Measurements from ENCODE around the gene CORO2B. TPM values are rescaled to one million over a fixed set of nuclear protein-coding genes. Genes with fewer than 3 reads are reported as not detected.

CORO2B gene, protein sequence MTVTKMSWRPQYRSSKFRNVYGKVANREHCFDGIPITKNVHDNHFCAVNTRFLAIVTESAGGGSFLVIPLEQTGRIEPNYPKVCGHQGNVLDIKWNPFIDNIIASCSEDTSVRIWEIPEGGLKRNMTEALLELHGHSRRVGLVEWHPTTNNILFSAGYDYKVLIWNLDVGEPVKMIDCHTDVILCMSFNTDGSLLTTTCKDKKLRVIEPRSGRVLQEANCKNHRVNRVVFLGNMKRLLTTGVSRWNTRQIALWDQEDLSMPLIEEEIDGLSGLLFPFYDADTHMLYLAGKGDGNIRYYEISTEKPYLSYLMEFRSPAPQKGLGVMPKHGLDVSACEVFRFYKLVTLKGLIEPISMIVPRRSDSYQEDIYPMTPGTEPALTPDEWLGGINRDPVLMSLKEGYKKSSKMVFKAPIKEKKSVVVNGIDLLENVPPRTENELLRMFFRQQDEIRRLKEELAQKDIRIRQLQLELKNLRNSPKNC
- under 1 TPM; 0.07 to 0.19 TPM for total RNA-seq

DNA sequence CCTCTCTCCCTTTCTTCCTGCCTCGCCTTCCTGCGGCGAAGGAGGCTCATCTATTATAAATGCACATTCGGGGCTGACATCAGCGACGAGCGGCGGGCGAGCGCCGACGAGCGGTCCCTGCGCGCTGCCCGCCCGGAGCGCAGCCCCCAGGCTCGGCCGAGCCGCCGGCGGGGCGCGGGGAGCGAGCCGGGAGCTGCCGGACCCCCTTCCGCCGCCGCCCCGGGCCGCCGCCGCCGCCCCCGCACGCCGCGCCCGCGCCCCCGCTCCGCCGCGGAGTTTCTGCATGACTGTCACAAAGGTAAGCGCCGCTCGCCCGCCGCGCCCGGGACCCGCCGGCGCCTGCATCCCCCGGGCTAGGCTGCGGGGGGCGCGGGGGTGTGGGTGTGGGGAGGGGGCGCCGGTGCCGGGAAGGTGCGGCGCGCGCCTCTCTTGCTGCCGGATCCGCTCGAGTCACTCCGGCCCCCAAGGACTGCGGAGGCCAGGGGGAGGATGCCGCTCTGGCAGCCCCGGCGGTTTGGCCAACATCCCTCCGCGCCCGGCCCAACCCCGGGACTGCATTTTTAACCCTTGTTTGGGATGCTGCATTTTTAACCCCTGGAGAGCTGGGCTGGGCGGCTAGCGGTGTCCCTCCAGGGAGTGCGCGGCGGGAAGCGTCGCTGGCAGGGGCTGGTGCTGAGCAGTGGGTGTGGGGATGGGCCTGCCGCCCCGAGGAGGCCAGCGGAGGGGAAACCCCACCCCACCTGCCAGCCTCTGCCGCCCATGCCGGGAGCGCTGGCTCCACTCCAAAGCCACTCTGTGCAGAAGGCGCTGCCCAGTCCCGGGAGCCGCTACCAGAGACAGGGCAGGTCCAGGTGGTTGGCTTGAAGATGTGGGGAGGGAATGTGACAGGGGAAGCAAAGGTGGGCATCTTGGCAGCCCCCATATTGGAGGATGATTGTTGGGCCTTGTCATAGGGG, at the start of gene CORO2B:
CORO2B (plus strand) TSS at position 14 of the 956 bp plus-strand sequence; CDS start at position 284, 270 bp downstream.
- DNase-seq: peak; percentile 38
- Mint-ChIP-seq H3K27ac (no peak within 1 kb of the TSS), H3K9me3 (no peaks in the 10 kb centered on the region), H3K4me3 (peak within 1 kb of the TSS; percentile 50), H3K36me3 (no peaks in the 10 kb centered on the region), H3K4me1 (ENCODE audit: low read depth) (peaks cover 6% of the 10 kb centered on the region), H3K27me3 (peaks cover 44% of the 10 kb centered on the region)
- CTCF ChIA-PET: interaction anchor here (1.2 kb wide), 1 partner anchor 20 kb away, joined by 3 read pairs; no protein-coding TSS in a partner anchor
- intact Hi-C loops (cut with micrococcal nuclease): no loop called here
- POLR2A ChIA-PET: no interaction called here

DNA sequence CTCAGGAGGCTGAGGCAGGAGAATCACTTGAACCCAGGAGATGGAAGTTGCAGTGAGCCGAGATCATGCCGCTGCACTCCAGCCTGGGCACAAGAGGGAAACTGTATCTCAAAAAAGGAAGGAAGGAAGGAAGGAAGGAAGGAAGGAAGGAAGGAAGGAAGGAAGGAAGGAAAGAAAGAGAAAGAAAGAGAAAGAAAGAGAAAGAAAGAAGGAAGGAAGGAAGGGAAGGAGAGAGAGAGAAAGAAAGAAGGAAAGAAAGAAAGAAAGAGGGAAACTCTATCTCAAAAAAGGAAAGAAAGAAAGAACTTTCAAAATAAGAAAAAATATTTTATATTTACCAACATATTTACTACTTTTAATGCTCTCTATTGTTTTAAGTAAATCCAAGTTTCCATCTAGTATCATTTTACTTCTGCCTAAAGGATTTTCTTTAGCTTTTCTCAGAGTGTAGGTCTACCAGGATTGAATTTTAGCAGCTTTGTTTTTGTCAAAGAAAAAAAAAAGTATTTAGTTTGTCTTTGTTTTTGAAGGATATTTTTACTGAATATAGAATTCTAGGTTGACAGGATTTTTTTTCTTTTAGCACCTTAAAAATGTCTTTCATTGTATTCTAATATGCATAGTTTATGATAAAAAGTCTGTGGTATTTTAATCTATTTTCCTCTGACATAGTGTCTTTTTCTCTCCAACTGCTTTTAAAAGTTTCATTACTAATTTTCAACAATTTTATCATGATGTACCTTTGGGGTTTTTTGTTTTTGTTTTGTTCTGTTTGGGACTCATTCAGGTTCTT, 47.2 kb upstream of the CORO2B start:
- peaks cover 19% of the 10 kb centered on the region for H3K27me3 Mint-ChIP-seq
- H3K36me3 Mint-ChIP-seq: peaks cover 4% of the 10 kb centered on the region
- DNase-seq: no peak
- POLR2A ChIA-PET: no interaction called here
- intact Hi-C loops (cut with micrococcal nuclease): no loop called here
- H3K9me3 Mint-ChIP-seq: peaks cover 15% of the 10 kb centered on the region
- H3K4me1 Mint-ChIP-seq (ENCODE audit: low read depth): peaks cover 14% of the 10 kb centered on the region
- CTCF ChIA-PET: interaction anchor here (0.9 kb wide), 1 partner anchor 19 kb away, joined by 3 read pairs; no protein-coding TSS in a partner anchor
- H3K27ac Mint-ChIP-seq: no peak overlapping the region
- H3K4me3 Mint-ChIP-seq: no peak overlapping the region

DNA sequence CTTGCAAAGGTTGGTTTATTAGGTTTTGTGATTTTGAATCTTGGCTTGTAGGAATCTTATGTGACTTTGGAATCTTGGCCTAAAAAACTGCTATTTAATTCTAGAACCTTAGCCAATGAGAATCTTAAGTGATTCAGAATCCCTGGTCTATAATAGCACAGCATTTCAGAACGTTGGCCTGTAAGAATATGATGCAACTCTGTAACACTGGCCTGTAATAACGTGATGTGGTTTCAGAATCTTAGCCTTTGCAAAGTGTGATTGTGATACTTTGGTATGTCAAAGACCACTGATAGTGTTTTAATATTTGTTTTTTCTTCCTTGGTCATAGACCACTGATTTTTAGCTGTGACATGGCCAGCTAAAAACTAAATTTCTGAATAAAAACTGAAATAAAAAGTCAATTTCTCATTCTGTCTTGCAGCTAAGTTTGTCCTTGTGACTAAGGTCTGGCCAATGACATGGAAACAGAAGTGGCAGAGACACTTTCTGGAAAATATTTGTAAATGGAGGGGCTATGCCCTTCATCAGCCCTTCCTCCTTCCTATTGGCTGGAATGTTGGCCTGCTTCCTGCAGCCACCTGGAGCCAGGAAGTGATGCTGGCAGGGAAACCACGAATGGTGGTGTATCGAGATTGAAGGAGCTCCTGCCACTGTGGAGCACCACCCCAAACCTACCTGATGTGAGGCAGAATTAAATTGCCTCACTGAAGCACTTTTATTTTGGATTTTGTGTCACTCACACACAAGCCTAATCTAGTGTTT, 42.3 kb upstream of the CORO2B start:
- DNase-seq: no peak
- POLR2A ChIA-PET: no interaction called here
- Mint-ChIP-seq H3K9me3 (peaks cover 12% of the 10 kb centered on the region), H3K36me3 (peaks cover 4% of the 10 kb centered on the region), H3K4me3 (no peak overlapping the region), H3K27ac (no peak overlapping the region), H3K4me1 (ENCODE audit: low read depth) (no peaks in the 10 kb centered on the region), H3K27me3 (peaks cover 20% of the 10 kb centered on the region)
- CTCF ChIA-PET: interaction anchor here (0.5 kb wide), 1 partner anchor 64 kb away, joined by 4 read pairs; no protein-coding TSS in a partner anchor
- intact Hi-C loops (cut with micrococcal nuclease): no loop called here

DNA sequence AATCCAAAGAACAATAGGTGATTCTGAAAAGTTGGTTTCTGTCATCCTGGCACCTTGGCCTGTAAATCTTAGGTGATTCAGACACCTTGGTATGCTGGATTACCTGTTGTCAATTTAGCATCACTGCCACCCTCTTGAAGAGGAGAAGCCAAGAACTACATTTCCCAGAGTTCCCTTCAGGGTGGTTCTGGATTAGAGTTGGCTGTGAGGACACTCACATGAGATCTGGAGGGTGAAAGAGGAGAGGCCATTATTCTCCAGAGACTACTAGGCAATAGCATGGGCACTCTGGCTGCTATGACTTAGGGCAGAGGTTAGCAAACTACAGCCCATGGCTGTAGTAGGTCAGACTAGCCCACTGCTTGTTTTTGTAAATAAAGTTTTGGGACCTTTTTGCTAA, 41.7 kb upstream of the CORO2B start:
- Mint-ChIP-seq H3K4me3 (no peak overlapping the region), H3K36me3 (peaks cover 4% of the 10 kb centered on the region), H3K27ac (no peak overlapping the region), H3K27me3 (peaks cover 25% of the 10 kb centered on the region), H3K4me1 (ENCODE audit: low read depth) (no peaks in the 10 kb centered on the region), H3K9me3 (peaks cover 9% of the 10 kb centered on the region)
- POLR2A ChIA-PET: no interaction called here
- intact Hi-C loops (cut with micrococcal nuclease): no loop called here
- CTCF ChIA-PET: interaction anchor here (0.5 to 2.3 kb wide), 3 partner anchors 17 to 230 kb away, joined by 4 to 13 read pairs (median 4); no protein-coding TSS in a partner anchor
- DNase-seq: no peak

DNA sequence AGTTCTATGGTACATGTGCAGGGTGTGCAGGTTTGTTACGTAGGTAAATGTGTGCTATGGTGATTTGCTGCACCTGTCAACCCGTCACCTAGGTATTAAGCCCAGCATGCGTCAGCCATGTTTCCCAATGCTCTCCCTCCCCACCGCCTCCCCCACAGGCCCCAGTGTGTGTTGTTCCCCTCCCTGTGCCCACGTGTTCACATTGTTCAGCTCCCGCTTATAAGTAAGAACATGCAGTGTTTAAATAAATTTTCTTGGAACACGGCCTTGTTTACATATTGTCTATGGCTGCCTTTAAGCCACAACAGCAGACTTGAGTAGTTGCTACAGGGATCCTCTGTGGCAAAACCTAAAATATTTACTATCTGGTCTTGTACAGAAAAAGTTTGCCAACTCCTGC, 41.3 kb upstream of the CORO2B start:
- H3K27me3 Mint-ChIP-seq: peaks cover 26% of the 10 kb centered on the region
- ChIA-PET POLR2A (no interaction called here), CTCF (interaction anchor here (0.6 to 2.3 kb wide), 3 partner anchors 17 to 231 kb away, joined by 4 to 13 read pairs (median 6); no protein-coding TSS in a partner anchor)
- H3K36me3 Mint-ChIP-seq: peaks cover under 1% of the 10 kb centered on the region
- no peak for DNase-seq
- no peak overlapping the region for H3K27ac Mint-ChIP-seq
- H3K9me3 Mint-ChIP-seq: peaks cover 5% of the 10 kb centered on the region
- H3K4me1 Mint-ChIP-seq (ENCODE audit: low read depth): no peaks in the 10 kb centered on the region
- H3K4me3 Mint-ChIP-seq: no peak overlapping the region
- intact Hi-C loops (cut with micrococcal nuclease): no loop called here

DNA sequence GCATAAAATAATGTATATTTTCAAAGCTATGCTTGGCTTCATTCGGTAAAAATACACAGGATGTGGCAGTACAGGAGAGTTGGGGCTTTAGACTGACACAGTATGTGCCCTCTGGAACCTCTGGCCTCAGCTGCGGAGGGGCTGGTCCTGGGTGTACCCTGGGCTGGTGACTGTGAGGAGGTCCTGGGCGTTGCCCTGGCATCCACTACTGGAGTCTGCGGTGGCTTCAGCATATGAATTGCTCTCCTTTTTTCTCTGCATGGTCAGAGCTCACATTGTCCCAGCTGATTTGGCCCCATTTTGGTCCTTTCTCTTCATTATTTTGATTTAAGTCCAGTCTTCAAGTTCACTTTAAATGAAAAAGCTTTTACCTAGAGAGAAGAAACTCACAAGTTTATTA, 40.5 kb upstream of the CORO2B start:
- Mint-ChIP-seq H3K27me3 (peaks cover 27% of the 10 kb centered on the region), H3K4me3 (no peak overlapping the region), H3K36me3 (no peaks in the 10 kb centered on the region), H3K27ac (no peak overlapping the region), H3K4me1 (ENCODE audit: low read depth) (no peaks in the 10 kb centered on the region), H3K9me3 (no peaks in the 10 kb centered on the region)
- intact Hi-C loops (cut with micrococcal nuclease): no loop called here
- POLR2A ChIA-PET: no interaction called here
- DNase-seq: no peak
- CTCF ChIA-PET: interaction anchor here (0.6 to 2.3 kb wide), 12 partner anchors 10 to 347 kb away, joined by 3 to 13 read pairs (median 3); no protein-coding TSS in a partner anchor

DNA sequence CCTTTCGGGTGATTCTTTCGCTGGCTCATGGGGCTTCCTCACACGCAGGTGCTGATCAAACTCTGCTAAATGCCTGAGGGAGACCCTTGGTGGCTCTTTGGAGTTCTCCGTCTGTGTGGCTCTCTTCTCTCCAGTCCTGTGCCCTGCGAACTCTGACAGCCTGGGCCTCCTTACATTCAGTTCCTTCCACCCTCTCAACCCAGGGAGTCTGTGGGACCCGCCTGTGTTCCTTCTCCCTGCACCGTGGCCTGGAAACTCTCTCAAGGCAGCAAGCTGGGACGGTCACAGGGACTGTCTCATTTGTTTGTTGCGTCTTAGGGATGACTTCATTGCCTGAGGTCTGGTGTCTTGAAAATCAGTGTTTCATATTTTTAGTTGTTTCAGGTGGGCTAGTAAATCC, 37.0 kb upstream of the CORO2B start:
- CTCF ChIA-PET: interaction anchor here (0.6 to 1.5 kb wide), 4 partner anchors 8 to 288 kb away, joined by 3 read pairs; no protein-coding TSS in a partner anchor
- Mint-ChIP-seq H3K27me3 (peaks cover 30% of the 10 kb centered on the region), H3K9me3 (no peaks in the 10 kb centered on the region), H3K36me3 (no peaks in the 10 kb centered on the region), H3K4me3 (no peak overlapping the region), H3K27ac (no peak overlapping the region), H3K4me1 (ENCODE audit: low read depth) (no peaks in the 10 kb centered on the region)
- intact Hi-C loops (cut with micrococcal nuclease): no loop called here
- DNase-seq: no peak
- POLR2A ChIA-PET: no interaction called here

DNA sequence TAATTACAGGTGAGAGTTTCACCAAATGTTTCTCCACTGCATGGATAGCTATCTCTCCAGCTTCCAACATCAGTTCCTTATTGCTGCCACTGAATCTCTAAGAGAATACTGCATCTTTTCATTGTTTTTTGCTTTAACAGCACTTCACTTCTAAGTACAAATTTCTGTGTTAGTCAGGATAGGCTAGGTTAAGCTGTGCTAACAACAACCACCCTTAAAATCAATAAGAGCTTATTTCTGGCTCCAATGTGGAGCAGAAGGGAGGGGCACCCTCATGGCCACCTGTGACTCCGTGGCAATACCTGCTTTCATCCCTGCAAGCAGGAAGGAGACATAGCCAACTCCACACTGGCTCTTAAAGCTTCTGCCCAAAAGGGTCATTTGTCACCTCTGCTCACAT, 36.4 kb upstream of the CORO2B start:
- CTCF ChIA-PET: interaction anchor here (0.6 to 1.5 kb wide), 6 partner anchors 8 to 289 kb away, joined by 3 read pairs; no protein-coding TSS in a partner anchor
- no peak for DNase-seq
- Mint-ChIP-seq H3K9me3 (no peaks in the 10 kb centered on the region), H3K4me1 (ENCODE audit: low read depth) (no peaks in the 10 kb centered on the region), H3K36me3 (no peaks in the 10 kb centered on the region), H3K4me3 (no peak overlapping the region), H3K27me3 (peaks cover 30% of the 10 kb centered on the region), H3K27ac (no peak overlapping the region)
- POLR2A ChIA-PET: no interaction called here
- intact Hi-C loops (cut with micrococcal nuclease): no loop called here

DNA sequence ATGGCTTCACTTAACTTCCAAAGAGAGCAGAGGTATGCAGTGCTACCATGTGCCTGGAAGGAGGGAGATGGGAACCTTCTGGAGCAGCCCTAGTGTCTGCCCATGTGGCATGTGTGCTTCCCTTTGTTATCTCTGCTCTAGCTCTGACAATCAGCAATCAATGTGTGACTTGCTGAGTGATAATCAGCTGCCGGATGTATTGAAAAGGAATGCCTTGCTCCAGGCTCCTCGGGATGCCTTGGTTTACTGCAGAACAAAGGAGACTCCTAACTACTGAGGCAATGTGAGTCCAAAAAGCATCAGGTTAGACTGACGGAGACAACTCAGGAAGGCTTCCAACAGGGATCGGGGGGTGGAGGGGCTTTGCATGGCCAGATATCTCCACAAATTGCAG, 36.0 kb upstream of the CORO2B start:
- intact Hi-C loops (cut with micrococcal nuclease): no loop called here
- Mint-ChIP-seq H3K4me1 (ENCODE audit: low read depth) (no peaks in the 10 kb centered on the region), H3K27me3 (peaks cover 30% of the 10 kb centered on the region), H3K27ac (no peak overlapping the region), H3K9me3 (no peaks in the 10 kb centered on the region), H3K4me3 (no peak overlapping the region), H3K36me3 (no peaks in the 10 kb centered on the region)
- DNase-seq: no peak
- CTCF ChIA-PET: interaction anchor here (1.0 kb wide), 2 partner anchors 11 to 18 kb away, joined by 3 read pairs; no protein-coding TSS in a partner anchor
- POLR2A ChIA-PET: no interaction called here

DNA sequence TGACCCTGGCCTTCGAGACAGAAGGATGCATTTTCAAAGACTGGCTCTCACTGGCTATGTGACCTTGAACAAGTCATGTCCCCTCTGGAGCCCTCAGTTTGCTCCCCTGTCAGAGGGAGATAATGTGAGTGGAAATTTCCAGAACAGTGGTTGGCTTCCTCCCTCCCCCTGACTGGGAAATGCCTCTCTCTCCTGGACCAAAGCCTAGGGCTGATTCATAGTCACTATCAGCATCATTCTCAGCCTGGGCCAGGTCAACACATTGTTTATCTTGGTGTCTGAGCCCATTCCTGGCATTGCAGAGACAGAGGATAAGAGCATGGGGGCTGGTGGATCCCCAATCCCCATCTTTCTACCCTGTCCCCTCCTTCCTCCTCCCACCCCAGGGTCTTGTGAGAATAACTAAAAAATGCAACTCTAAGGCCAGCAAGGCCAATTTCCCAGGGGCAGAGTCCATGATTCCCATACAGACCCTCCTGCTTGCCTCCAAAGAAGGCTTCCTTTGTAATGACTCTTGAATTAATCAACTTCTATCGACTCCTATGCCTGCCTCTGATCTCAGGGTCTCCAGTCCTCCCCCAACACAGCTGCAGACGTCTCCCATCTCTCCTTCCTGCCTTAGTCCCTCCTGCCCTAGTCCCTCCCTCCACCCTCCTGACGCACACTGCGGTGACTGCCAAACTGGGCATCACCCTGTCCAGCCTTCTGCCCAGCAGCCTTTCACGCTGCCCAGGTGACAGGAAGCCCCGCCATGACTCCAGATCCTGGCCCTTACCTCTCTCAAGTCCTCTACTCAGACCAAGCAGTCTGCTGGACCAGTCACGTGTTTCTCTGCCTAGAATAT, 35.4 kb upstream of the CORO2B start:
- DNase-seq: no peak
- Mint-ChIP-seq H3K9me3 (no peaks in the 10 kb centered on the region), H3K4me1 (ENCODE audit: low read depth) (peaks cover 3% of the 10 kb centered on the region), H3K27ac (no peak overlapping the region), H3K4me3 (no peak overlapping the region), H3K36me3 (no peaks in the 10 kb centered on the region), H3K27me3 (peaks cover 33% of the 10 kb centered on the region)
- intact Hi-C loops (cut with micrococcal nuclease): no loop called here
- ChIA-PET CTCF (interaction anchor here (1.0 kb wide), 2 partner anchors 11 to 17 kb away, joined by 3 read pairs; no protein-coding TSS in a partner anchor), POLR2A (no interaction called here)

Measured in activated CD4-positive, alpha-beta memory T cell treated with anti-CD3 and anti-CD28 coated beads for 36 hours (primary cell).